Measurements from ENCODE around the gene TMEM132A. TPM values are rescaled to one million over a fixed set of nuclear protein-coding genes. Genes with fewer than 3 reads are reported as not detected.

Gene TMEM132A
- total RNA-seq, 1 experiment from 2014 or later = 84.2 TPM

- Histone ChIP-seq H3K4me3 (ENCODE audit: low read length) (no peak overlapping the region), H3K4me2 (ENCODE audit: low read length) (no peak overlapping the region), H3K27me3 (ENCODE audit: low read length) (no peaks in the 10 kb centered on the region), H3K36me3 (ENCODE audit: low read depth, low read length) (peaks cover 76% of the 10 kb centered on the region), H3K27ac (ENCODE audit: low read length) (no peak overlapping the region), H3K9ac (ENCODE audit: low read length) (no peak overlapping the region), H3K9me3 (ENCODE audit: low read length) (no peaks in the 10 kb centered on the region), H3K9me2 (replicated peaks; ENCODE audit: low read length) (no peaks in the 10 kb centered on the region), H3K4me1 (ENCODE audit: insufficient read depth, low read length) (no peaks in the 10 kb centered on the region), H4K20me1 (ENCODE audit: low read length) (0 out of 2 replicates have a peak, but pooled peaks cover 7% of the 10 kb centered on the region), H2AFZ (ENCODE audit: low read length) (no peak overlapping the region), H3K79me2 (ENCODE audit: low read length) (no peaks in the 10 kb centered on the region), H3F3A (ENCODE audit: low read length, unreplicated experiment) (peaks cover 8% of the 10 kb centered on the region)
- CTCF ChIA-PET = no interaction called here
- DNase-seq = no peak
- POLR2A ChIA-PET (ENCODE audit: unreplicated experiment) = interaction anchor here (0.6 kb wide), 1 partner anchor 272 kb away, joined by 3 read pairs; no protein-coding TSS in a partner anchor
- ATAC-seq = no peak
- TF ChIP-seq, protein P1, sequence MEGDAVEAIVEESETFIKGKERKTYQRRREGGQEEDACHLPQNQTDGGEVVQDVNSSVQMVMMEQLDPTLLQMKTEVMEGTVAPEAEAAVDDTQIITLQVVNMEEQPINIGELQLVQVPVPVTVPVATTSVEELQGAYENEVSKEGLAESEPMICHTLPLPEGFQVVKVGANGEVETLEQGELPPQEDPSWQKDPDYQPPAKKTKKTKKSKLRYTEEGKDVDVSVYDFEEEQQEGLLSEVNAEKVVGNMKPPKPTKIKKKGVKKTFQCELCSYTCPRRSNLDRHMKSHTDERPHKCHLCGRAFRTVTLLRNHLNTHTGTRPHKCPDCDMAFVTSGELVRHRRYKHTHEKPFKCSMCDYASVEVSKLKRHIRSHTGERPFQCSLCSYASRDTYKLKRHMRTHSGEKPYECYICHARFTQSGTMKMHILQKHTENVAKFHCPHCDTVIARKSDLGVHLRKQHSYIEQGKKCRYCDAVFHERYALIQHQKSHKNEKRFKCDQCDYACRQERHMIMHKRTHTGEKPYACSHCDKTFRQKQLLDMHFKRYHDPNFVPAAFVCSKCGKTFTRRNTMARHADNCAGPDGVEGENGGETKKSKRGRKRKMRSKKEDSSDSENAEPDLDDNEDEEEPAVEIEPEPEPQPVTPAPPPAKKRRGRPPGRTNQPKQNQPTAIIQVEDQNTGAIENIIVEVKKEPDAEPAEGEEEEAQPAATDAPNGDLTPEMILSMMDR (conservative IDR thresholded peaks at IDR 0.05; ENCODE audit: low read depth, low read length) = no peak
- TF ChIP-seq EZH2 (IDR thresholded peaks at IDR 0.05; ENCODE audit: low read length, unreplicated experiment) (no peak), EZH2phosphoT487 (IDR thresholded peaks at IDR 0.05; ENCODE audit: borderline replicate concordance, low read length) (no peak)
- intact Hi-C loops (cut with micrococcal nuclease) = no loop called here
- BruUV-seq (replicated peaks) = no TSS peak
These were observed 28.6 kb upstream of the TMEM132A start for GRCh38 chr11:60895687-60896086.

DNA sequence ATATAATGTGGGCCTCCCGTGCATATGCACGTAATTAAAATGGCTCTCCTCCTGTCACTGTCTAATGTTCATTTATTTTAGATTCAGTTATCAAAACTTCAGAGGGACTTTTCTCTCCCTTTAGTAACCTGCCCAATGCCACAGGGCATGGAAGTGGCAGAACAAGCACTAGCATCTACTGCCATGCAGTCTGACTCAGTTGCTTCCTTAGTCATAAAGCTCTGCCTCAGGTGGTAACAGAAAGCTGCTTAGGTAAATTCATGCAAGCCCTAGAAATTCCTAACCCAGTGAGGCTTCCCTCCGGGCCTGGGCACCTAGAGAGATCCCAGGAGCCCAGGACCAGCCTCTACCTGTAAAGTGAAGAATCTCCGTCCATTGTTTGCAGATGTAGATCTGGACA is 26.8 kb upstream of the TMEM132A start:
- no peaks in the 10 kb centered on the region for H3K9me3 ChIP-seq (ENCODE audit: low read length)
- H3K79me2 ChIP-seq (ENCODE audit: low read length) = peaks cover 5% of the 10 kb centered on the region
- H3K4me1 ChIP-seq (ENCODE audit: insufficient read depth, low read length) = no peaks in the 10 kb centered on the region
- no peak overlapping the region for H3K9ac ChIP-seq (ENCODE audit: low read length)
- TSS peak; percentile 0 for BruUV-seq (replicated peaks)
- no peaks in the 10 kb centered on the region for H3K9me2 ChIP-seq (replicated peaks; ENCODE audit: low read length)
- ATAC-seq (no peak), DNase-seq (no peak)
- no peak overlapping the region for H2AFZ ChIP-seq (ENCODE audit: low read length)
- H3K27me3 ChIP-seq (ENCODE audit: low read length) = no peaks in the 10 kb centered on the region
- H3K36me3 ChIP-seq (ENCODE audit: low read depth, low read length) = peaks cover 87% of the 10 kb centered on the region
- intact Hi-C loops (cut with micrococcal nuclease) = no loop called here
- H3K4me2 ChIP-seq (ENCODE audit: low read length) = no peak overlapping the region
- peaks cover 9% of the 10 kb centered on the region; the same call in 1 of the 2 replicates for H4K20me1 ChIP-seq (ENCODE audit: low read length)
- H3K27ac ChIP-seq (ENCODE audit: low read length) = no peak overlapping the region
- H3K4me3 ChIP-seq (ENCODE audit: low read length) = no peak overlapping the region
- no peak for TF ChIP-seq EZH2 (IDR thresholded peaks at IDR 0.05; ENCODE audit: low read length, unreplicated experiment)
- TF ChIP-seq, protein P1 (conservative IDR thresholded peaks at IDR 0.05; ENCODE audit: low read depth, low read length) = no peak
- TF ChIP-seq EZH2phosphoT487 (IDR thresholded peaks at IDR 0.05; ENCODE audit: borderline replicate concordance, low read length) = no peak
- H3F3A ChIP-seq (ENCODE audit: low read length, unreplicated experiment) = peaks cover 8% of the 10 kb centered on the region
- CTCF ChIA-PET = no interaction called here
- POLR2A ChIA-PET (ENCODE audit: unreplicated experiment) = no interaction called here

Measured in PC-3 (cell line).